Measurements from ENCODE around the gene CD9.

- TF ChIP-seq CTCF (IDR thresholded peaks at IDR 0.05) (peak; percentile 66 to 98 (median 96)), POLR2A (IDR thresholded peaks at IDR 0.05) (peak in 1 of 4 donors; percentile 12)
These were observed 4.3 kb upstream of the CD9 start for GRCh38 chr12:6195665-6196535.

Data from esophagus squamous epithelium (tissue), 4 donors.